ENCODE measurements around the gene AXDND1. TPM values are rescaled to one million over a fixed set of nuclear protein-coding genes. Genes with fewer than 3 reads are reported as not detected.
A peak's percentile ranks its signal among the peaks of the same experiment; 100 is the strongest.

AXDND1 gene
- polyA plus RNA-seq, 1 donor from 2014 or later: 1.1 TPM

DNA sequence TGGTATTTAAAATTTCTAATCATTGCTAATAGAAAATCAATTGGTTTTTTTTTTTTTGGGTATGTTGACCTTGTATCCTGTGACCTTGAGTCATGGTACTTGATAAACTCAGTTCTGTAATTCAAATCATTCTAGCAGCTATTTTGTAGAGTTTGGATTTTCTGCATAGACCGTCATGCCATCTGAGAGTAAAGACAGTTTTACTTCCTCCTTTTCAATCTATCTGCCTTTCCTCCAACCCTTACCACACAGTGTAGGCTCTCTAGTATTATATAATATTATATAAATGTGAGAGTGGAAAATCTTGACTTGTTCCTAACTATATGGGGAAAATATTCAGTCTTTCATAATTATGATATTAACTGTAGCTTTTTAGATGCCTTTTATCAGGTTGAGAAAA is 232.9 kb downstream of the AXDND1 start:
- Histone ChIP-seq H3K4me2 (ENCODE audit: low read length) (no peak overlapping the region), H2AFZ (ENCODE audit: low read depth, low read length) (no peak overlapping the region), H3F3A (ENCODE audit: insufficient read depth, low read length, poor library complexity, severe bottlenecking) (no peaks in the 10 kb centered on the region), H3K79me2 (replicated peaks; ENCODE audit: insufficient read depth, low read length) (no peaks in the 10 kb centered on the region), H3K9ac (ENCODE audit: low read length) (no peak overlapping the region), H3K4me3 (ENCODE audit: low read length) (no peak overlapping the region), H3K27ac (ENCODE audit: low read length) (no peak overlapping the region), H4K20me1 (ENCODE audit: insufficient read depth) (no peaks in the 10 kb centered on the region), H3K27me3 (ENCODE audit: insufficient read depth, low read depth, low read length) (no peaks in the 10 kb centered on the region), H3K36me3 (ENCODE audit: insufficient read depth, low read length) (no peaks in the 10 kb centered on the region), H3K9me3 (ENCODE audit: low read length) (no peaks in the 10 kb centered on the region), H3K9me2 (ENCODE audit: insufficient read depth, low read length) (no peaks in the 10 kb centered on the region)
- TF ChIP-seq MXI1 (conservative IDR thresholded peaks at IDR 0.05; ENCODE audit: poor library complexity, severe bottlenecking) (no peak), TAF1 (IDR thresholded peaks at IDR 0.05; ENCODE audit: low read depth) (no peak), CTCF (IDR thresholded peaks at IDR 0.05; ENCODE audit: poor library complexity, severe bottlenecking) (no peak), SMC3 (conservative IDR thresholded peaks at IDR 0.05; ENCODE audit: poor library complexity) (no peak), EZH2 (IDR thresholded peaks at IDR 0.05; ENCODE audit: borderline replicate concordance, insufficient read depth, low read length, poor library complexity, severe bottlenecking) (no peak), POLR2AphosphoS5 (IDR thresholded peaks at IDR 0.05) (no peak), EP300 (conservative IDR thresholded peaks at IDR 0.05; ENCODE audit: poor library complexity, severe bottlenecking) (no peak), REST (IDR thresholded peaks at IDR 0.05; ENCODE audit: borderline replicate concordance) (no peak), RAD21 (conservative IDR thresholded peaks at IDR 0.05) (no peak)

DNA sequence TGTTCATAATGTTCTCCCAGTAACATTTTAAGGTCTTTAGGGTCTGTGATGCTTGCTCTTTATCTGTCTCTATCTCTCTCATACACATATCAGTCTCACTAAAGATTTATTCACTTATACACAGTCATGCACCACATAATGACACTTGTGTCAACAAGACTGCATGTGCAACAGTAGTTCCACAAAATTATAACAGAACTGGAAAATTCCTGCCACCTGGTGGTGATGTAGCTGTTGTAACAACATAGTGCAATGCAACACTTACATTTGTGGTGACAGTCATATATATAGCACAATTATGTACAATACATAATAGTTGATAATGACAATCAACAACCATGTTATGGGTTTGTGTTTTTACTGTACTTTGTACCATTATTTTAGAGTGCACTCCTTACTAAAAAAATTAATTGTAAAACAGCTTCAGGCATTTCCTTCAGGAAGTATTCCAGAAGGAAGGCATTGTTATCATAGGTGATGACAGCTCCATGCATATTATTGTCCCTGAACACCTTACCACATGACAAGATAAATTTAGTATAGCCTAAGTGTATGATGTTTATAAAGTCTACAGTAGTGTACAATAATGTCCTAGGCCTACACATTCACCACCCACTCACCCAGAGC is 234.0 kb downstream of the AXDND1 start:
- H3K27ac ChIP-seq (ENCODE audit: low read length): no peak overlapping the region
- H3K79me2 ChIP-seq (replicated peaks; ENCODE audit: insufficient read depth, low read length): no peaks in the 10 kb centered on the region
- H3K9me2 ChIP-seq (ENCODE audit: insufficient read depth, low read length): no peaks in the 10 kb centered on the region
- TF ChIP-seq TAF1 (IDR thresholded peaks at IDR 0.05; ENCODE audit: low read depth): no peak
- TF ChIP-seq RAD21 (conservative IDR thresholded peaks at IDR 0.05): peak; percentile 58
- TF ChIP-seq CTCF (IDR thresholded peaks at IDR 0.05; ENCODE audit: poor library complexity, severe bottlenecking): peak; percentile 65
- peak; percentile 64 for TF ChIP-seq SMC3 (conservative IDR thresholded peaks at IDR 0.05; ENCODE audit: poor library complexity)
- TF ChIP-seq POLR2AphosphoS5 (IDR thresholded peaks at IDR 0.05): no peak
- H3K4me2 ChIP-seq (ENCODE audit: low read length): no peak overlapping the region
- H3K4me3 ChIP-seq (ENCODE audit: low read length): no peak overlapping the region
- H3K27me3 ChIP-seq (ENCODE audit: insufficient read depth, low read depth, low read length): no peaks in the 10 kb centered on the region
- H3K36me3 ChIP-seq (ENCODE audit: insufficient read depth, low read length): no peaks in the 10 kb centered on the region
- H4K20me1 ChIP-seq (ENCODE audit: insufficient read depth): no peaks in the 10 kb centered on the region
- H2AFZ ChIP-seq (ENCODE audit: low read depth, low read length): no peak overlapping the region
- H3K9ac ChIP-seq (ENCODE audit: low read length): no peak overlapping the region
- H3K9me3 ChIP-seq (ENCODE audit: low read length): no peaks in the 10 kb centered on the region
- no peaks in the 10 kb centered on the region for H3F3A ChIP-seq (ENCODE audit: insufficient read depth, low read length, poor library complexity, severe bottlenecking)

All from neural cell (in vitro differentiated cells).